ENCODE results near the gene JARID2. TPM values are rescaled to one million over a fixed set of nuclear protein-coding genes. Genes with fewer than 3 reads are reported as not detected.

The JARID2 gene
- polyA plus RNA-seq, 1 donor (not counting 4 experiments of a cell fraction or from before 2014, with no cell fraction given), result 11.0 TPM

DNA sequence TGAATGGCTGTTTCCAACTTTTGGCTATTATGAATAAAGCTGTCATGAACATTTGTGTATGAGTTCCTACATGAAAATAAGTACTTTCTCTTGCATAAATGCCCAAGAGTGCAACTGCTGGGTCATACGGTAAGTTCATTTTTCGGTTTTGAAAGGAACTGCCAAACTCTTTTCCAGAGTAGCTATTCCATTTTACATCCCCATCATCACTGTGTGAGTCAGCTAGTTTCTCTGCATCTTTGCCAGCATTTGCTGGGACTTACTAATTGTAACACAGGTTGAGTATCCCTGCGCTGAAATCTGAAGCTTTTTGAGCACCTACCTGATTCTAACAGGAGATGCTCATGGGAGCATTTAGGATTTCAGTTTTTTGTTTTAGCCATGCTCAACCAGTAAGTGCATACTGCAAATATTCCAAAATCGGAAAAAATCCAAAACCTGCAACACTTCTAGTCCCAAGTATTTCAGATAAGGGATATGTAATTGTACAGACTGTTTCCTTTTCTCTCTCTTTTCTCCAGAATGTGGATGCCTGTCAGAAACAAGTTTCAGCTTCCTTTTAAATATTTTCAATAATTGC is 298.5 kb downstream of the JARID2 start:
- H3K27me3 ChIP-seq (ENCODE audit: control insufficient read depth, extremely low read depth, insufficient read depth, low read length), result no peaks in the 10 kb centered on the region
- no peak overlapping the region for H3K4me2 ChIP-seq (ENCODE audit: control insufficient read depth, extremely low read depth, insufficient read depth, low read depth, low read length)
- H3K4me1 ChIP-seq (ENCODE audit: control insufficient read depth, extremely low read depth, insufficient read depth, low read length), result no peaks in the 10 kb centered on the region
- no peak overlapping the region for H3K27ac ChIP-seq (ENCODE audit: control insufficient read depth, insufficient read depth, low read length)
- H2AFZ ChIP-seq (ENCODE audit: control insufficient read depth, low read length), result no peak overlapping the region
- no peaks in the 10 kb centered on the region for H3K79me2 ChIP-seq (ENCODE audit: control insufficient read depth, insufficient read depth, low read length)
- no peaks in the 10 kb centered on the region for H3K36me3 ChIP-seq (ENCODE audit: control insufficient read depth in 2 of 2, extremely low read depth in 1 of 2, insufficient read depth in 2 of 2, low read length in 2 of 2)
- H3K9me3 ChIP-seq (ENCODE audit: control insufficient read depth, low read depth, low read length), result no peaks in the 10 kb centered on the region
- FAIRE-seq, result no peak
- H3K4me3 ChIP-seq (ENCODE audit: control insufficient read depth in 2 of 3, extremely low read depth in 1 of 3, insufficient read depth in 2 of 3, low read depth in 1 of 3, low read length in 3 of 3), result no peak overlapping the region
- no peaks in the 10 kb centered on the region for H4K20me1 ChIP-seq (ENCODE audit: control insufficient read depth, extremely low read depth, insufficient read depth, low read length)
- dilution Hi-C loops (cut with MboI; ENCODE audit: extremely low pct_ligation_motif_present, low sequenced_read_pairs), result no loop called here
- H3K9ac ChIP-seq (ENCODE audit: control insufficient read depth, extremely low read depth, insufficient read depth, low read length), result no peak overlapping the region
- TF ChIP-seq, protein P1, sequence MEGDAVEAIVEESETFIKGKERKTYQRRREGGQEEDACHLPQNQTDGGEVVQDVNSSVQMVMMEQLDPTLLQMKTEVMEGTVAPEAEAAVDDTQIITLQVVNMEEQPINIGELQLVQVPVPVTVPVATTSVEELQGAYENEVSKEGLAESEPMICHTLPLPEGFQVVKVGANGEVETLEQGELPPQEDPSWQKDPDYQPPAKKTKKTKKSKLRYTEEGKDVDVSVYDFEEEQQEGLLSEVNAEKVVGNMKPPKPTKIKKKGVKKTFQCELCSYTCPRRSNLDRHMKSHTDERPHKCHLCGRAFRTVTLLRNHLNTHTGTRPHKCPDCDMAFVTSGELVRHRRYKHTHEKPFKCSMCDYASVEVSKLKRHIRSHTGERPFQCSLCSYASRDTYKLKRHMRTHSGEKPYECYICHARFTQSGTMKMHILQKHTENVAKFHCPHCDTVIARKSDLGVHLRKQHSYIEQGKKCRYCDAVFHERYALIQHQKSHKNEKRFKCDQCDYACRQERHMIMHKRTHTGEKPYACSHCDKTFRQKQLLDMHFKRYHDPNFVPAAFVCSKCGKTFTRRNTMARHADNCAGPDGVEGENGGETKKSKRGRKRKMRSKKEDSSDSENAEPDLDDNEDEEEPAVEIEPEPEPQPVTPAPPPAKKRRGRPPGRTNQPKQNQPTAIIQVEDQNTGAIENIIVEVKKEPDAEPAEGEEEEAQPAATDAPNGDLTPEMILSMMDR (optimal IDR thresholded peaks at IDR 0.05 in 1 of 3, IDR thresholded peaks at IDR 0.05 in 1 of 3, conservative IDR thresholded peaks at IDR 0.05 in 1 of 3; ENCODE audit: extremely low read depth in 1 of 3, insufficient read depth in 2 of 3, low read length in 3 of 3), result no peak
- TF ChIP-seq EZH2 (IDR thresholded peaks at IDR 0.05; ENCODE audit: low read length), result no peak
- no peaks in the 10 kb centered on the region for H3K9me1 ChIP-seq (ENCODE audit: control insufficient read depth, extremely low read depth, insufficient read depth, low read length)
- DNase-seq (ENCODE audit: low read depth, low spot score), result no peak

DNA sequence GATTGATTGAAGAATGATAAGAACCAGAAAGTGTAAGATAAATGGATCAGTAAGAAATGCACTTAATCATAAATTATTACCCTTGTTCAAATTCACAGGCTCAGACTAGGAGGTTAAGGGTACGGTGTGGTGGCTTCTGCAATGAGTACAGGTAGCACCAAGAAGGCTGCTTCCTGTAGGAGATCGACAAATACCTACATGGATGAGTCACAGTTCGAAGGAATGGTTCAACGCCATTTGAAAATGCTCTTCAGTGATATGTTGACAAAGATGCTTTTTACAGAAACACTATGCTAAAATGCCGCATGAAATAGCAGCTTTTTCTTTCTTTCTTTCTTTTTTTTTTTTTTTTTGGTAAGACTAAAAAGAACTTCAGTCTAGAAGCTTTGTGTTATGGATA is 300.7 kb downstream of the JARID2 start:
- FAIRE-seq (no peak), DNase-seq (ENCODE audit: low read depth, low spot score) (no peak)
- TF ChIP-seq, protein P1 (optimal IDR thresholded peaks at IDR 0.05 in 1 of 3, IDR thresholded peaks at IDR 0.05 in 1 of 3, conservative IDR thresholded peaks at IDR 0.05 in 1 of 3; ENCODE audit: extremely low read depth in 1 of 3, insufficient read depth in 2 of 3, low read length in 3 of 3), result no peak
- TF ChIP-seq EZH2 (IDR thresholded peaks at IDR 0.05; ENCODE audit: low read length), result no peak
- H3K9me3 ChIP-seq (ENCODE audit: control insufficient read depth, low read depth, low read length), result no peaks in the 10 kb centered on the region
- dilution Hi-C loops (cut with MboI; ENCODE audit: extremely low pct_ligation_motif_present, low sequenced_read_pairs), result no loop called here
- no peak overlapping the region for H3K4me2 ChIP-seq (ENCODE audit: control insufficient read depth, extremely low read depth, insufficient read depth, low read depth, low read length)
- no peak overlapping the region for H3K4me3 ChIP-seq (ENCODE audit: control insufficient read depth in 2 of 3, extremely low read depth in 1 of 3, insufficient read depth in 2 of 3, low read depth in 1 of 3, low read length in 3 of 3)
- H3K27me3 ChIP-seq (ENCODE audit: control insufficient read depth, extremely low read depth, insufficient read depth, low read length), result no peaks in the 10 kb centered on the region
- H3K79me2 ChIP-seq (ENCODE audit: control insufficient read depth, insufficient read depth, low read length), result no peaks in the 10 kb centered on the region
- H3K36me3 ChIP-seq (ENCODE audit: control insufficient read depth in 2 of 2, extremely low read depth in 1 of 2, insufficient read depth in 2 of 2, low read length in 2 of 2), result no peaks in the 10 kb centered on the region
- no peaks in the 10 kb centered on the region for H4K20me1 ChIP-seq (ENCODE audit: control insufficient read depth, extremely low read depth, insufficient read depth, low read length)
- H3K9ac ChIP-seq (ENCODE audit: control insufficient read depth, extremely low read depth, insufficient read depth, low read length), result no peak overlapping the region
- H3K4me1 ChIP-seq (ENCODE audit: control insufficient read depth, extremely low read depth, insufficient read depth, low read length), result no peaks in the 10 kb centered on the region
- H3K27ac ChIP-seq (ENCODE audit: control insufficient read depth, insufficient read depth, low read length), result no peak overlapping the region
- H3K9me1 ChIP-seq (ENCODE audit: control insufficient read depth, extremely low read depth, insufficient read depth, low read length), result no peaks in the 10 kb centered on the region
- H2AFZ ChIP-seq (ENCODE audit: control insufficient read depth, low read length), result no peak overlapping the region

Data from keratinocyte (primary cell).